ENCODE measurements around the gene PKN2. TPM values are rescaled to one million over a fixed set of nuclear protein-coding genes. Genes with fewer than 3 reads are reported as not detected.

PKN2 gene
- total and polyA plus RNA-seq, 2 of the 8 experiments (the other 6 are each of a cell fraction or from before 2014, with no cell fraction given), result 7.8 to 32.0 TPM

- Histone ChIP-seq H3K23ac (ENCODE audit: insufficient read length) (no peak overlapping the region), H3K36me3 (ENCODE audit: control insufficient read depth in 2 of 4, insufficient read depth in 4 of 4, low read length in 3 of 4) (no peaks in the 10 kb centered on the region), H3K56ac (replicated peaks; ENCODE audit: insufficient read length, low read depth, low read length) (no peak overlapping the region), H2BK15ac (ENCODE audit: low read length) (no peak overlapping the region), H3K9me3 (ENCODE audit: insufficient read depth in 2 of 2, low read depth in 1 of 2, low read length in 1 of 2) (no peaks in the 10 kb centered on the region), H3K79me1 (ENCODE audit: low read depth, low read length) (no peaks in the 10 kb centered on the region), H3K9ac (replicated peaks in 1 of 4; ENCODE audit: extremely low read depth in 1 of 4, low read depth in 3 of 4, low read length in 3 of 4) (no peak overlapping the region), H4K91ac (replicated peaks; ENCODE audit: insufficient read length, low read length) (no peak overlapping the region), H2AFZ (ENCODE audit: low read length) (no peak overlapping the region), H3K4me2 (ENCODE audit: insufficient read depth in 1 of 2, low read depth in 2 of 2, low read length in 2 of 2) (no peak overlapping the region), H4K8ac (ENCODE audit: extremely low read depth, insufficient read depth, low read length) (no peak overlapping the region), H3K79me2 (ENCODE audit: control insufficient read depth in 1 of 2, insufficient read depth in 2 of 2, low read length in 2 of 2) (no peaks in the 10 kb centered on the region), H2AK5ac (ENCODE audit: low read depth, low read length) (no peak overlapping the region), H2BK20ac (ENCODE audit: low read length) (no peak overlapping the region), H3K4me1 (replicated peaks in 1 of 4; ENCODE audit: control insufficient read depth in 3 of 4, insufficient read depth in 4 of 4, low read length in 3 of 4) (no peaks in the 10 kb centered on the region), H3K18ac (ENCODE audit: extremely low read depth, low read length) (no peak overlapping the region), H3K14ac (ENCODE audit: insufficient read length) (no peak overlapping the region), H2BK12ac (ENCODE audit: low read depth, low read length) (no peak overlapping the region), H3K23me2 (ENCODE audit: low read depth, low read length) (no peaks in the 10 kb centered on the region), H4K5ac (ENCODE audit: insufficient read length, low read depth, low read length) (no peak overlapping the region), H3K27ac (ENCODE audit: low read depth, low read length) (no peak overlapping the region), H3K27me3 (replicated peaks in 1 of 4; ENCODE audit: control insufficient read depth in 3 of 4, extremely low read depth in 1 of 4, insufficient read depth in 3 of 4, low read length in 3 of 4) (peaks cover 0 to 1% (median 0%) of the 10 kb centered on the region in 4 experiments; a peak in 1 of 7 replicates), H2BK5ac (ENCODE audit: low read depth, low read length) (no peak overlapping the region), H4K20me1 (replicated peaks in 1 of 2; ENCODE audit: control insufficient read depth in 1 of 2, insufficient read depth in 2 of 2, low read length in 2 of 2) (no peaks in the 10 kb centered on the region), H2BK120ac (replicated peaks; ENCODE audit: low read depth, low read length) (no peak overlapping the region), H3K4ac (replicated peaks; ENCODE audit: insufficient read length, low read depth, low read length) (no peak overlapping the region), H3K4me3 (ENCODE audit: extremely low read depth in 1 of 4, insufficient read depth in 2 of 4, low read depth in 3 of 4, low read length in 4 of 4) (no peak overlapping the region)
- TF ChIP-seq SP1 (IDR thresholded peaks at IDR 0.05; ENCODE audit: low read depth, low read length), result no peak
- TF ChIP-seq SP4 (IDR thresholded peaks at IDR 0.05; ENCODE audit: low read length), result no peak
- TF ChIP-seq SRF (IDR thresholded peaks at IDR 0.05; ENCODE audit: low read depth, low read length), result no peak
- TF ChIP-seq NRF1 (IDR thresholded peaks at IDR 0.05; ENCODE audit: low read depth, low read length), result no peak
- no peak for TF ChIP-seq POLR2A (IDR thresholded peaks at IDR 0.05; ENCODE audit: control extremely low read depth in 1 of 2, low read depth in 2 of 2, low read length in 2 of 2)
- no peak for TF ChIP-seq GABPA (IDR thresholded peaks at IDR 0.05; ENCODE audit: borderline replicate concordance, insufficient read depth, low read length)
- TF ChIP-seq CHD2 (IDR thresholded peaks at IDR 0.05; ENCODE audit: low read length), result no peak
- TF ChIP-seq KDM4A (IDR thresholded peaks at IDR 0.05; ENCODE audit: low read depth, low read length, severe bottlenecking), result no peak
- TF ChIP-seq RBBP5 (IDR thresholded peaks at IDR 0.05; ENCODE audit: borderline replicate concordance, low read depth, low read length), result no peak
- TF ChIP-seq CREB1 (IDR thresholded peaks at IDR 0.05), result no peak
- TF ChIP-seq USF2 (IDR thresholded peaks at IDR 0.05; ENCODE audit: low read length), result no peak
- TF ChIP-seq JUN (IDR thresholded peaks at IDR 0.05; ENCODE audit: low read depth, low read length), result no peak
- TF ChIP-seq CHD1 (IDR thresholded peaks at IDR 0.05; ENCODE audit: low read depth, low read length), result no peak
- POLR2A ChIA-PET (ENCODE audit: partially characterized antibody), result no interaction called here
- CTCF ChIA-PET (ENCODE audit: partially characterized antibody), result interaction anchor here (1.2 to 1.3 kb wide), 2 partner anchors 23 to 24 kb away, joined by 3 to 4 read pairs; partner anchors contain the start of gene PKN2
- DNase-seq (ENCODE audit: low read depth in 1 of 2, low spot score in 2 of 2) (no peak), FAIRE-seq (no peak)
- 84% methylated on average over 4 of the region's 4 CpGs; no CpG with 5 or more reads in 1 of the 2 experiments for WGBS, 2 experiments (ENCODE audit: extremely low coverage in 1 of 2, insufficient coverage in 1 of 2, insufficient read length in 1 of 2, insufficient replicate concordance in 2 of 2, low coverage in 1 of 2, low lambda C conversion rate in 2 of 2, missing lambda C conversion rate in 1 of 2)
Observed at GRCh38 chr1:88661188-88661587, 22.9 kb upstream of the PKN2 start.

Measured in H1 (cell line).